K562 (cell line): Measurements from ENCODE around the gene APP. TPM values are rescaled to one million over a fixed set of nuclear protein-coding genes. Genes with fewer than 3 reads are reported as not detected.

Experiments
- ATAC-seq: fragments of 200-7000 bp; cut with Tn5 transposase; 3 replicates; pipeline ENCODE4 v1.9.1; 2020; ENCODE audit warnings: moderate library complexity
- BruUV-seq: library from RNA; stranded (reverse); fragments of 400-500 nt; replicated peaks from 2 replicates; lab custom pipeline; 2021; lab: Mats Ljungman, UMichigan
- CTCF ChIA-PET: fragments of 300-600 bp; formaldehyde crosslinking; extraction: SDS; loops from one replicate; lab custom pipeline; 2021; ENCODE audit warnings: low intra/inter-chr PET ratio; lab: Yijun Ruan, JAX
- POLR2A ChIA-PET: fragments of 300-600, 350-650 bp; sonication (Branson Sonifier 250); formaldehyde crosslinking; extraction: SDS; loops from one replicate; lab custom pipeline; 2021; ENCODE audit warnings: antibody characterized with exemption, inconsistent platforms; lab: Yijun Ruan, JAX
- DNase-seq, 4 experiments: peaks; one replicate each; pipeline versions ENCODE4 v3.0.0 to v3.0.0-alpha.2; 2011 to 2018; ENCODE audit warnings: low spot score in 3 of 4, mixed read lengths in 3 of 4; ENCODE audit errors: extremely low read depth in 1 of 4
- FAIRE-seq: peaks from 2 replicates; lab custom pipeline; 2011; peaks lifted over from hg19 to GRCh38; lab: Jason Lieb, UNC
- H2AFZ ChIP-seq: 2 replicates; pipeline ENCODE4 v1.6.0; 2011; ENCODE audit warnings: low read depth, low read length, control low read depth, inconsistent platforms
- H3K27ac ChIP-seq: fragments of 200-600 bp; 3 replicates; pipeline ENCODE4 v1.8.0; 2011; ENCODE audit warnings: low read depth, mild to moderate bottlenecking, control low read depth, inconsistent platforms, low read length, moderate library complexity, mixed read lengths; ENCODE audit errors: extremely low read depth
- H3K27me3 ChIP-seq, 2 experiments: fragments of 300-600 bp in 1 of 2; 2 replicates in 1 of 2; 3 replicates in 1 of 2; pipeline versions ENCODE4 v1.6.0 to v1.8.0; 2011; ENCODE audit warnings: inconsistent platforms in 2 of 2, low read length in 2 of 2, mild to moderate bottlenecking in 1 of 2, mixed read lengths in 1 of 2, moderate library complexity in 1 of 2; ENCODE audit not compliant: control insufficient read depth in 2 of 2, insufficient read depth in 2 of 2
- H3K36me3 ChIP-seq: fragments of 300-600 bp; 3 replicates; pipeline ENCODE4 v1.8.0; 2011; ENCODE audit warnings: mild to moderate bottlenecking, low read length, inconsistent platforms; ENCODE audit not compliant: control insufficient read depth, insufficient read depth
- H3K4me1 ChIP-seq, 2 experiments: fragments of 200-600 bp in 1 of 2; replicated peaks in 1 of 2; 2 replicates in 1 of 2; 3 replicates in 1 of 2; pipeline versions ENCODE4 v1.5.1 to v1.8.0; 2011; ENCODE audit warnings: inconsistent platforms in 2 of 2, low read length in 2 of 2, mild to moderate bottlenecking in 1 of 2, mixed read lengths in 1 of 2, moderate library complexity in 1 of 2; ENCODE audit not compliant: control insufficient read depth in 2 of 2, insufficient read depth in 2 of 2
- H3K4me2 ChIP-seq: 2 replicates; pipeline ENCODE4 v1.6.1; 2011; ENCODE audit warnings: low read length, control low read depth, inconsistent platforms, mixed read lengths; ENCODE audit not compliant: insufficient read depth
- H3K4me3 ChIP-seq: fragments of 200-600 bp; sonication (generic), shearing (Covaris generic); 2 replicates; pipeline ENCODE4 v1.5.1; 2016; ENCODE audit warnings: control low read depth, inconsistent platforms
- H3K79me2 ChIP-seq: fragments of 200-600 bp; 3 replicates; pipeline ENCODE4 v1.8.0; 2011; ENCODE audit warnings: low read length, inconsistent platforms; ENCODE audit not compliant: control insufficient read depth, insufficient read depth
- H3K9ac ChIP-seq, 2 experiments: 2 replicates each; pipeline versions ENCODE4 v1.6.0 to v1.6.1; 2011; ENCODE audit warnings: low read depth in 2 of 2, low read length in 2 of 2, control low read depth in 1 of 2, inconsistent platforms in 1 of 2, mild to moderate bottlenecking in 1 of 2, mixed read lengths in 1 of 2; ENCODE audit not compliant: insufficient read depth in 1 of 2
- H3K9me1 ChIP-seq: one replicate; pipeline ENCODE4 v1.6.0; 2011; ENCODE audit warnings: inconsistent platforms, mild to moderate bottlenecking, low read length, moderate library complexity; ENCODE audit not compliant: control insufficient read depth, insufficient read depth
- H3K9me3 ChIP-seq: replicated peaks from 2 replicates; pipeline ENCODE4 v1.5.1; 2011; ENCODE audit warnings: low read depth, low read length, inconsistent platforms; ENCODE audit not compliant: control insufficient read depth, insufficient read depth
- H4K20me1 ChIP-seq: replicated peaks from 2 replicates; pipeline ENCODE4 v1.6.1; 2011; ENCODE audit warnings: low read length, inconsistent platforms, mixed read lengths; ENCODE audit not compliant: control insufficient read depth, insufficient read depth
- ATF1 ChIP-seq, 2 experiments: fragments of 450-650 bp in 1 of 2; IDR thresholded peaks; 2 replicates each; pipeline ENCODE4 v1.6.1; 2016; ENCODE audit warnings: missing compliant biosample characterization in 1 of 2, missing genetic modification characterization in 1 of 2
- BRF1 ChIP-seq: IDR thresholded peaks from 3 replicates; pipeline ENCODE4 v1.6.1; 2011; ENCODE audit warnings: borderline replicate concordance, mild to moderate bottlenecking; ENCODE audit not compliant: insufficient read length; ENCODE audit errors: extremely low read depth
- GABPA ChIP-seq: fragments of 200-800 bp; sonication (Bioruptor generic); conservative IDR thresholded peaks from 2 replicates; pipeline ENCODE4 v1.6.1; 2016; ENCODE audit warnings: low read depth, missing genetic modification characterization, missing compliant biosample characterization
- NFE2L1 ChIP-seq: fragments of 450-650 bp; IDR thresholded peaks from 2 replicates; pipeline ENCODE4 v1.6.1; 2016; ENCODE audit warnings: missing genetic modification characterization, low read depth, mild to moderate bottlenecking, missing compliant biosample characterization, moderate library complexity, borderline replicate concordance
- PML ChIP-seq: IDR thresholded peaks from 2 replicates; pipeline ENCODE4 v1.6.1; 2012; ENCODE audit warnings: low read length, inconsistent platforms
- SIN3A ChIP-seq, 2 experiments: fragments of 150-350 bp in 1 of 2; IDR thresholded peaks; 2 replicates each; pipeline ENCODE4 v1.6.1; 2011 to 2016; ENCODE audit warnings: borderline replicate concordance in 2 of 2, low read depth in 2 of 2, low read length in 2 of 2, mild to moderate bottlenecking in 2 of 2, moderate library complexity in 2 of 2; ENCODE audit not compliant: control insufficient read depth in 1 of 2
- ZNF764 ChIP-seq: fragments of 250-450 bp; sonication (Bioruptor Pico); IDR thresholded peaks from 2 replicates; pipeline ENCODE4 v1.4.0; 2020; ENCODE audit warnings: low read depth, mild to moderate bottlenecking, moderate library complexity
- WGBS: fragments of 100-300 bp; shearing (Covaris generic); methylation state at CpG from one replicate; pipeline ENCODE4 v1.1.6; 2016; ENCODE audit warnings: low coverage, mixed read lengths; ENCODE audit not compliant: insufficient coverage; ENCODE audit errors: missing lambda C conversion rate; 5-methylcytosine and 5-hydroxymethylcytosine counted together
- in situ Hi-C: fragments of 300-500 bp; cut with MboI; formaldehyde crosslinking; loops from 4 replicates; pipeline ENCODE4 v1.15.0; 2018; ENCODE audit warnings: inconsistent platforms, mixed read lengths
- intact Hi-C: fragments of 100-400 bp; cut with micrococcal nuclease; formaldehyde crosslinking; loops from 2 replicates; pipeline ENCODE4 v1.14.2; 2022
- polyA plus RNA-seq, 8 experiments: library from polyadenylated mRNA; depleted of rRNA in 4 of 8; stranded (reverse) in 5 of 8; unstranded in 3 of 8; fragments of >200 nt; fragmentation: Nextera tagmentation in 2 of 8; fragmentation: Illumina TruSeq in 1 of 8; extraction: Ambion mirVana in 2 of 8; extraction: Trizol in 1 of 8; gene quantifications; 2 replicates each; pipeline versions ENCODE4 v1.2.1 to v1.2.3, GENCODE V29; 2011 to 2014; ENCODE audit warnings: inconsistent platforms in 1 of 8, missing spikeins in 1 of 8
- total RNA-seq, 7 experiments: library from RNA; depleted of rRNA in 6 of 7; stranded (reverse); fragments of >200 nt in 6 of 7; fragmentation: Illumina TruSeq in 2 of 7; extraction: Trizol in 2 of 7; gene quantifications; 2 replicates each; pipeline versions ENCODE4 v1.2.1 to v1.2.3, GENCODE V29; 2011 to 2021; ENCODE audit warnings: low replicate concordance in 1 of 7
- TF ChIP-seq, protein P1 (sequence below): fragments of 450-650 bp; IDR thresholded peaks from 2 replicates; pipeline ENCODE4 v1.6.1; 2016; ENCODE audit warnings: borderline replicate concordance
- TF ChIP-seq, protein P2 (sequence below): IDR thresholded peaks from 2 replicates; pipeline ENCODE4 v1.6.1; 2014; ENCODE audit warnings: antibody characterized with exemption
- TF ChIP-seq, protein P3 (sequence below): conservative IDR thresholded peaks from 2 replicates; pipeline ENCODE4 v1.6.1; 2011; ENCODE audit warnings: low read depth, mild to moderate bottlenecking, low read length; ENCODE audit not compliant: control insufficient read depth

The APP gene
- total and polyA plus RNA-seq, 9 of the 15 experiments (the other 6 are each of a cell fraction or from before 2014, with no cell fraction given): 0.01 to 1.5 (median 0.16) TPM; not detected in 5

DNA sequence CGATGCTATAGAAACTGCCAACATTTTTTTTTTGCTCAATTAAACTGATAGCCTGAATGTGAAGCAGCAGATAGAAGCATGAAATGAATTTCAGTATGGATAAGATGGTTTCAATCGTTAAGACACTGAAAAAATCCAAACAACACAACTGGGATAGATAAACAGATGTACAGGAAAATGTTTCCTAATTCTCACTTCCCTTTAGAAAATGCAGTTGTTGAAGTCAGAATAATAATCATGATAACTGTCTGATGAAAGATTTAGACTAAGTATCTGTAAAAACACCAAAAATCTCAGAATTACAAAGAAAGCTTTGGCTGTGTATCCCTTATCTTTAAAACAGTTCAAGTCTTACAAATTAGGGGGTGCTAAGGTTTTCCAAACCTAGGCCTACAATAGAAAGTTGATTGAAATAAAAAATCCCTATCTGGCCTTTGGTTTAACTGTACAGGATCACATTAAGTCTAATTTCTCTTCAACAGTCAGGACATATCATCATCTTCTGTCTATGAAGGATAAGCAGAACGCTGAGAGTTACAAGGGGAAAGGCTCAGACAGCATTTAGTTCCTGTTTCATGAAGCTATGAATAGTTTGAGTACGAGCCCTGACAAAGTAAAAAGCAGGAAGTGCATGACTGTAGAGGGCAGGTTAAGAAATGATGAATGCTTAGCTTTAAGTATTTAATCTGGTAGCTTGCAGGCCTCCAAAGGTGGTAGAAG is 203.2 kb downstream of the APP start:
- Histone ChIP-seq H3K4me1 (no peaks in the 10 kb centered on the region), H3K4me2 (no peak overlapping the region), H2AFZ (no peak overlapping the region), H3K79me2 (no peaks in the 10 kb centered on the region)
- intact Hi-C loops: no loop called here
- CTCF ChIA-PET: no interaction called here
- TF ChIP-seq, protein P1, sequence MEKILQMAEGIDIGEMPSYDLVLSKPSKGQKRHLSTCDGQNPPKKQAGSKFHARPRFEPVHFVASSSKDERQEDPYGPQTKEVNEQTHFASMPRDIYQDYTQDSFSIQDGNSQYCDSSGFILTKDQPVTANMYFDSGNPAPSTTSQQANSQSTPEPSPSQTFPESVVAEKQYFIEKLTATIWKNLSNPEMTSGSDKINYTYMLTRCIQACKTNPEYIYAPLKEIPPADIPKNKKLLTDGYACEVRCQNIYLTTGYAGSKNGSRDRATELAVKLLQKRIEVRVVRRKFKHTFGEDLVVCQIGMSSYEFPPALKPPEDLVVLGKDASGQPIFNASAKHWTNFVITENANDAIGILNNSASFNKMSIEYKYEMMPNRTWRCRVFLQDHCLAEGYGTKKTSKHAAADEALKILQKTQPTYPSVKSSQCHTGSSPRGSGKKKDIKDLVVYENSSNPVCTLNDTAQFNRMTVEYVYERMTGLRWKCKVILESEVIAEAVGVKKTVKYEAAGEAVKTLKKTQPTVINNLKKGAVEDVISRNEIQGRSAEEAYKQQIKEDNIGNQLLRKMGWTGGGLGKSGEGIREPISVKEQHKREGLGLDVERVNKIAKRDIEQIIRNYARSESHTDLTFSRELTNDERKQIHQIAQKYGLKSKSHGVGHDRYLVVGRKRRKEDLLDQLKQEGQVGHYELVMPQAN: no peak
- TF ChIP-seq, protein P2, sequence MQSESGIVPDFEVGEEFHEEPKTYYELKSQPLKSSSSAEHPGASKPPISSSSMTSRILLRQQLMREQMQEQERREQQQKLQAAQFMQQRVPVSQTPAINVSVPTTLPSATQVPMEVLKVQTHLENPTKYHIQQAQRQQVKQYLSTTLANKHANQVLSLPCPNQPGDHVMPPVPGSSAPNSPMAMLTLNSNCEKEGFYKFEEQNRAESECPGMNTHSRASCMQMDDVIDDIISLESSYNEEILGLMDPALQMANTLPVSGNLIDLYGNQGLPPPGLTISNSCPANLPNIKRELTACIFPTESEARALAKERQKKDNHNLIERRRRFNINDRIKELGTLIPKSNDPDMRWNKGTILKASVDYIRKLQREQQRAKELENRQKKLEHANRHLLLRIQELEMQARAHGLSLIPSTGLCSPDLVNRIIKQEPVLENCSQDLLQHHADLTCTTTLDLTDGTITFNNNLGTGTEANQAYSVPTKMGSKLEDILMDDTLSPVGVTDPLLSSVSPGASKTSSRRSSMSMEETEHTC: no peak
- TF ChIP-seq GABPA (tag) (no peak), SIN3A (IDR thresholded peaks at IDR 0.05; ENCODE audit: borderline replicate concordance in 2 of 2, control insufficient read depth in 1 of 2, low read depth in 2 of 2, low read length in 2 of 2) (no peak), BRF1 (no peak), PML (no peak), ATF1 (CRISPR knock-in tag; IDR thresholded peaks at IDR 0.05) (no peak), ATF1 (tag; IDR thresholded peaks at IDR 0.05) (no peak), NFE2L1 (tag) (no peak), ZNF764 (CRISPR knock-in tag) (no peak)
- TF ChIP-seq, protein P3, sequence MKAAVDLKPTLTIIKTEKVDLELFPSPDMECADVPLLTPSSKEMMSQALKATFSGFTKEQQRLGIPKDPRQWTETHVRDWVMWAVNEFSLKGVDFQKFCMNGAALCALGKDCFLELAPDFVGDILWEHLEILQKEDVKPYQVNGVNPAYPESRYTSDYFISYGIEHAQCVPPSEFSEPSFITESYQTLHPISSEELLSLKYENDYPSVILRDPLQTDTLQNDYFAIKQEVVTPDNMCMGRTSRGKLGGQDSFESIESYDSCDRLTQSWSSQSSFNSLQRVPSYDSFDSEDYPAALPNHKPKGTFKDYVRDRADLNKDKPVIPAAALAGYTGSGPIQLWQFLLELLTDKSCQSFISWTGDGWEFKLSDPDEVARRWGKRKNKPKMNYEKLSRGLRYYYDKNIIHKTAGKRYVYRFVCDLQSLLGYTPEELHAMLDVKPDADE: no peak
- TF ChIP-seq, all 486 proteins: peak for 0
- Histone ChIP-seq H3K27ac (no peak overlapping the region), H3K27me3 (no peaks in the 10 kb centered on the region), H3K9ac (no peak overlapping the region), H4K20me1 (no peaks in the 10 kb centered on the region), H3K9me1 (no peaks in the 10 kb centered on the region), H3K36me3 (no peaks in the 10 kb centered on the region), H3K4me3 (no peak overlapping the region), H3K9me3 (no peaks in the 10 kb centered on the region)
- in situ Hi-C loops: no loop called here
- POLR2A ChIA-PET: no interaction called here
- BruUV-seq: no TSS peak
- FAIRE-seq: no peak
- no peak for ATAC-seq
- 1% methylated on average over 4 of the region's 4 CpGs for WGBS
- DNase-seq: no peak
